HCT116 (cell line): ENCODE measurements around the gene SAMHD1. TPM values are rescaled to one million over a fixed set of nuclear protein-coding genes. Genes with fewer than 3 reads are reported as not detected.

ENCODE experiments used
- ATAC-seq: fragments of 200-7000 bp; cut with Tn5 transposase; 2 replicates; pipeline ENCODE4 v1.9.1; 2020; ENCODE audit warnings: mild to moderate bottlenecking, moderate library complexity
- BruUV-seq: library from RNA; stranded (reverse); fragments of 400-500 nt; replicated peaks from 2 replicates; lab custom pipeline; 2021; lab: Mats Ljungman, UMichigan
- CTCF ChIA-PET: fragments of 300-600 bp; sonication (Branson Sonifier 250); formaldehyde crosslinking; loops from one replicate; lab custom pipeline; 2021; ENCODE audit warnings: antibody characterized with exemption; lab: Charles Lee
- POLR2A ChIA-PET: fragments of 300-600, 350-600 bp; sonication (Branson Sonifier 250); formaldehyde crosslinking; loops from one replicate; lab custom pipeline; 2021; ENCODE audit warnings: antibody characterized with exemption; lab: Charles Lee
- RAD21 ChIA-PET, 2 experiments: fragments of 300-600 bp; sonication (Branson Sonifier 250); formaldehyde crosslinking; loops; one replicate each; lab custom pipeline; 2023; ENCODE audit warnings: low total read pairs in 2 of 2; ENCODE audit not compliant: uncharacterized antibody in 2 of 2, unreplicated experiment in 2 of 2, low non-redundant PET in 1 of 2; lab: Charles Lee
- DNase-seq: peaks from one replicate; pipeline ENCODE4 v3.0.0-alpha.2; 2010; ENCODE audit warnings: low read depth, low spot score
- H2AFZ ChIP-seq: fragments of 200-600 bp; shearing (Covaris generic), sonication (generic); 2 replicates; pipeline ENCODE4 v1.6.1; 2017; ENCODE audit warnings: low read depth, mixed run types, mixed read lengths, antibody characterized with exemption, low read length; ENCODE audit not compliant: poor library complexity, severe bottlenecking
- H3K27ac ChIP-seq: 2 replicates; pipeline ENCODE4 v1.5.1; 2012; ENCODE audit warnings: low read depth, low read length
- H3K27me3 ChIP-seq: fragments of 200-600 bp; sonication (generic); 2 replicates; pipeline ENCODE4 v1.6.1; 2016; ENCODE audit warnings: mixed run types, low read length, mixed read lengths; ENCODE audit not compliant: insufficient read depth
- H3K36me3 ChIP-seq, 2 experiments: fragments of 200-500 bp in 1 of 2; fragments of 200-600 bp in 1 of 2; sonication (Bioruptor generic) in 1 of 2; sonication (generic) in 1 of 2; 2 replicates each; pipeline versions ENCODE4 v1.5.1 to v1.6.1; 2014 to 2016; ENCODE audit warnings: low read length in 2 of 2, inconsistent platforms in 1 of 2, mixed read lengths in 1 of 2, mixed run types in 1 of 2; ENCODE audit not compliant: insufficient read depth in 2 of 2, control insufficient read depth in 1 of 2
- H3K4me1 ChIP-seq, 2 experiments: fragments of 200-600 bp in 1 of 2; sonication (generic) in 1 of 2; 2 replicates each; pipeline versions ENCODE4 v1.5.1 to v1.6.1; 2012 to 2017; ENCODE audit warnings: low read length in 2 of 2, inconsistent platforms in 1 of 2, mild to moderate bottlenecking in 1 of 2, mixed read lengths in 1 of 2, mixed run types in 1 of 2, moderate library complexity in 1 of 2; ENCODE audit not compliant: insufficient read depth in 2 of 2, control insufficient read depth in 1 of 2
- H3K4me2 ChIP-seq: fragments of 200-600 bp; sonication (generic); 2 replicates; pipeline ENCODE4 v1.6.1; 2017; ENCODE audit warnings: mixed run types, low read length, mixed read lengths
- H3K4me3 ChIP-seq, 2 experiments: fragments of 200-600 bp in 1 of 2; sonication (generic) in 1 of 2; replicated peaks in 1 of 2; 2 replicates each; pipeline ENCODE4 v1.5.1; 2011 to 2016; ENCODE audit warnings: low read length in 2 of 2, control low read depth in 1 of 2, low read depth in 1 of 2, mild to moderate bottlenecking in 1 of 2, mixed read lengths in 1 of 2, mixed run types in 1 of 2
- H3K79me2 ChIP-seq: fragments of 200-600 bp; sonication (generic); 2 replicates; pipeline ENCODE4 v1.6.1; 2017; ENCODE audit warnings: mild to moderate bottlenecking, mixed run types, low read length, moderate library complexity, mixed read lengths; ENCODE audit not compliant: insufficient read depth
- H3K9ac ChIP-seq: fragments of 200-600 bp; sonication (generic); 2 replicates; pipeline ENCODE4 v1.6.1; 2016; ENCODE audit warnings: low read length, mixed read lengths
- H3K9me2 ChIP-seq: fragments of 200-600 bp; sonication (generic), shearing (Covaris generic); 2 replicates; pipeline ENCODE4 v1.6.1; 2017; ENCODE audit warnings: mixed run types, mild to moderate bottlenecking, moderate library complexity; ENCODE audit not compliant: insufficient read depth
- H3K9me3 ChIP-seq, 2 experiments: fragments of 200-500 bp in 1 of 2; fragments of 200-600 bp in 1 of 2; sonication (Bioruptor generic) in 1 of 2; sonication (generic) in 1 of 2; 2 replicates each; pipeline ENCODE4 v1.6.1; 2014 to 2017; ENCODE audit warnings: low read length in 2 of 2, mixed read lengths in 2 of 2, inconsistent platforms in 1 of 2, low read depth in 1 of 2, mild to moderate bottlenecking in 1 of 2, mixed run types in 1 of 2, moderate library complexity in 1 of 2; ENCODE audit not compliant: control insufficient read depth in 1 of 2, insufficient read depth in 1 of 2
- H4K20me1 ChIP-seq: fragments of 200-600 bp; sonication (generic), shearing (Covaris generic); 2 replicates; pipeline ENCODE4 v1.6.1; 2017; ENCODE audit warnings: mixed run types, mild to moderate bottlenecking, moderate library complexity; ENCODE audit not compliant: insufficient read depth
- ATF3 ChIP-seq: IDR thresholded peaks from 2 replicates; pipeline ENCODE4 v1.6.1; 2012
- CBX3 ChIP-seq: IDR thresholded peaks from 2 replicates; pipeline ENCODE4 v1.6.1; 2012; ENCODE audit warnings: low read depth
- CEBPB ChIP-seq: IDR thresholded peaks from 2 replicates; pipeline ENCODE4 v1.6.1; 2012; ENCODE audit warnings: low read depth
- CTCF ChIP-seq, 3 experiments: fragments of 200-600 bp in 1 of 3; sonication (generic) in 1 of 3; IDR thresholded peaks in 2 of 3; conservative IDR thresholded peaks in 1 of 3; 2 replicates each; pipeline ENCODE4 v1.5.1; 2012 to 2017; ENCODE audit warnings: low read depth in 2 of 3, low read length in 2 of 3, antibody characterized with exemption in 1 of 3, borderline replicate concordance in 1 of 3, control low read depth in 1 of 3, mild to moderate bottlenecking in 1 of 3, mixed read lengths in 1 of 3, mixed run types in 1 of 3, moderate library complexity in 1 of 3; ENCODE audit not compliant: insufficient read depth in 1 of 3
- ELF1 ChIP-seq: IDR thresholded peaks from 2 replicates; pipeline ENCODE4 v1.6.1; 2012; ENCODE audit warnings: low read depth, borderline replicate concordance
- EZH2phosphoT487 ChIP-seq: fragments of 200-600 bp; IDR thresholded peaks from 2 replicates; pipeline ENCODE4 v1.6.1; 2018; ENCODE audit warnings: antibody characterized with exemption, borderline replicate concordance
- JUND ChIP-seq: IDR thresholded peaks from 2 replicates; pipeline ENCODE4 v1.6.1; 2012
- POLR2A ChIP-seq: IDR thresholded peaks from 2 replicates; pipeline ENCODE4 v1.7.0; 2011; ENCODE audit warnings: borderline replicate concordance; ENCODE audit not compliant: insufficient read depth, insufficient read length; ENCODE audit errors: extremely low read depth
- RAD21 ChIP-seq: IDR thresholded peaks from 2 replicates; pipeline ENCODE4 v1.6.1; 2012; ENCODE audit warnings: low read depth, mild to moderate bottlenecking
- SIN3A ChIP-seq: IDR thresholded peaks from 2 replicates; pipeline ENCODE4 v1.6.1; 2012; ENCODE audit warnings: low read depth
- SP1 ChIP-seq: IDR thresholded peaks from 2 replicates; pipeline ENCODE4 v1.6.1; 2012; ENCODE audit warnings: low read depth
- SRF ChIP-seq: IDR thresholded peaks from 2 replicates; pipeline ENCODE4 v1.6.1; 2012; ENCODE audit warnings: low read depth
- TCF7L2 ChIP-seq: IDR thresholded peaks from 2 replicates; pipeline ENCODE4 v1.7.0; 2011; ENCODE audit warnings: borderline replicate concordance, inconsistent platforms; ENCODE audit not compliant: insufficient read depth, insufficient read length; ENCODE audit errors: extremely low read depth
- YY1 ChIP-seq: IDR thresholded peaks from 2 replicates; pipeline ENCODE4 v1.6.1; 2011; ENCODE audit warnings: low read length, low read depth, moderate library complexity, mild to moderate bottlenecking; ENCODE audit not compliant: insufficient replicate concordance; ENCODE audit errors: extremely low read depth
- ZFX ChIP-seq: fragments of 450-650 bp; IDR thresholded peaks from 2 replicates; pipeline ENCODE4 v1.6.1; 2017
- ZNF274 ChIP-seq: fragments of 200-500 bp; sonication (Bioruptor generic); IDR thresholded peaks from 2 replicates; pipeline ENCODE4 v1.6.1; 2014; ENCODE audit warnings: mild to moderate bottlenecking, low read depth, low read length, inconsistent platforms
- intact Hi-C: fragments of 100-400 bp; cut with micrococcal nuclease; formaldehyde crosslinking; loops from 2 replicates; pipeline ENCODE4 v1.10.0; 2022
- total RNA-seq: library from RNA; stranded (reverse); gene quantifications from one replicate; pipeline ENCODE4 v1.2.1, GENCODE V29; 2021; ENCODE audit not compliant: unreplicated experiment
- TF ChIP-seq, protein P1 (sequence below): IDR thresholded peaks from 2 replicates; pipeline ENCODE4 v1.6.1; 2011; ENCODE audit warnings: mild to moderate bottlenecking, low read length, moderate library complexity; ENCODE audit not compliant: insufficient replicate concordance; ENCODE audit errors: extremely low read depth

The SAMHD1 gene
- total RNA-seq, 1 experiment from 2014 or later: 21.4 TPM

- no peak for DNase-seq
- Histone ChIP-seq H3K4me1 (peaks cover 16 to 31% of the 10 kb centered on the region in 2 experiments), H3K4me2 (no peak overlapping the region), H3K27me3 (no peaks in the 10 kb centered on the region)
- no peak for TF ChIP-seq RAD21
- TF ChIP-seq SP1: no peak
- no peak for TF ChIP-seq CEBPB
- TF ChIP-seq ZNF274: no peak
- TF ChIP-seq ZFX: no peak
- TF ChIP-seq SRF: no peak
- TF ChIP-seq ELF1: no peak
- TF ChIP-seq JUND: no peak
- TF ChIP-seq POLR2A: no peak
- TF ChIP-seq, all 23 proteins: peak for 0
- POLR2A ChIA-PET: no interaction called here
- RAD21 ChIA-PET: no interaction called here
- BruUV-seq: no TSS peak
- no peaks in the 10 kb centered on the region for H3K9me2 ChIP-seq
- H3K27ac ChIP-seq: no peak overlapping the region
- no peaks in the 10 kb centered on the region for H3K36me3 ChIP-seq
- no peak overlapping the region for H3K4me3 ChIP-seq
- H4K20me1 ChIP-seq: no peaks in the 10 kb centered on the region
- H2AFZ ChIP-seq: no peak overlapping the region
- peaks cover 12% of the 10 kb centered on the region; the same call in 1 of the 2 replicates for H3K79me2 ChIP-seq
- intact Hi-C loops: no loop called here
- no peak for ATAC-seq
- CTCF ChIA-PET: no interaction called here
- no peaks in the 10 kb centered on the region for H3K9me3 ChIP-seq
- H3K9ac ChIP-seq: no peak overlapping the region
Observed at GRCh38 chr20:36865861-36866149, 85.7 kb downstream of the SAMHD1 start.

DNA sequence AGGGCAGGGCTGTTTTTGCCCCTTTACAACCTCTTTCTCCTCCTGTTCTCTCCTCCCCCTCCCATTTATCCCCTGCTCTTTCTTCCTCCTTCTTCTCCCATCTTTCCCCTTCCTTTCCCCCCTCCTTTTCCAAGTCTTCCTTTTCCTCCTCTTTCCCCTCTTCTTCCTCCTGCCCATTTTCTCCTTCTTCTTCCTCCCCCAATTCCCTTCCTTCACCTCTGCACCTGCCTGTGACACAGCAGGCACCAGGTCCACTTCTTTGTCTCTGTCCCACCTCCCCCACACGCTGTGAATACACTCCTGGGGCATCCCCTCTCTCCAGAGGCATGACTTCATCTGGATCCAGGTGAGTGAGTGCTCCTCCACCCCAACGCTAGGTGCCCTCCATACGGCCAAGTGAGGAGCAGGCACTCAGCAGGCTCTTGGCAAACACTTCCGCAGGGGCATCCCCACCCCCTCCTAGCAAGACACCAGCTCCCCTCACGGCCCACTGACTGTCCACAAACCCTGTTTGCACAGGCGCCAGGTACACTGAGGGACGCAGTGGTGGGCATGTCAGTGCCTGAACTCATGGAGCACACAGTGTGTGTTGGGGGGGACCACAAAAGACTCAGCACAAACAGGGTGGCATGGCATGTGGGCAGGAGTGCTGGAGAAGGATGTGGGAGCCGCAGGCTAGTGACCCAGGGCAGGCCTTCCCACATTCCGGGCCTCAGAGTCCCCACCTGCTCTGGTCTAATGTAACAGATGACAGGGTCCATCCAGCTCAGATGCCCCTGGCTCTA is 86.2 kb downstream of the SAMHD1 start:
- DNase-seq (no peak), ATAC-seq (no peak)
- ChIA-PET RAD21 (no interaction called here), CTCF (interaction anchor here (1.1 to 2.0 kb wide), 2 partner anchors 21 to 29 kb away, joined by 3 to 9 read pairs; no protein-coding TSS in a partner anchor), POLR2A (no interaction called here)
- Histone ChIP-seq H3K36me3 (no peaks in the 10 kb centered on the region), H3K4me3 (peak overlapping the region; percentile 56 to 60; a peak in 3 of 4 replicates), H3K27ac (no peak overlapping the region), H3K4me2 (peak overlapping the region; percentile 85), H3K9me2 (no peaks in the 10 kb centered on the region), H2AFZ (peak overlapping the region; percentile 78), H4K20me1 (no peaks in the 10 kb centered on the region), H3K9ac (peak overlapping the region; percentile 53), H3K9me3 (no peaks in the 10 kb centered on the region), H3K4me1 (peaks cover 16 to 32% of the 10 kb centered on the region in 2 experiments), H3K27me3 (no peaks in the 10 kb centered on the region), H3K79me2 (peaks cover 17% of the 10 kb centered on the region; the same call in 1 of the 2 replicates)
- intact Hi-C loops: no loop called here
- BruUV-seq: no TSS peak
- TF ChIP-seq CTCF (IDR thresholded peaks at IDR 0.05 in 2 of 3, conservative IDR thresholded peaks at IDR 0.05 in 1 of 3; ENCODE audit: borderline replicate concordance in 1 of 3, insufficient read depth in 1 of 3, low read depth in 2 of 3, low read length in 2 of 3): no peak
- TF ChIP-seq TCF7L2: no peak
- no peak for TF ChIP-seq SRF
- no peak for TF ChIP-seq CEBPB
- TF ChIP-seq SP1: no peak
- TF ChIP-seq YY1: no peak
- no peak for TF ChIP-seq EZH2phosphoT487
- TF ChIP-seq SIN3A: no peak
- TF ChIP-seq ELF1: no peak
- no peak for TF ChIP-seq CBX3
- TF ChIP-seq, protein P1, sequence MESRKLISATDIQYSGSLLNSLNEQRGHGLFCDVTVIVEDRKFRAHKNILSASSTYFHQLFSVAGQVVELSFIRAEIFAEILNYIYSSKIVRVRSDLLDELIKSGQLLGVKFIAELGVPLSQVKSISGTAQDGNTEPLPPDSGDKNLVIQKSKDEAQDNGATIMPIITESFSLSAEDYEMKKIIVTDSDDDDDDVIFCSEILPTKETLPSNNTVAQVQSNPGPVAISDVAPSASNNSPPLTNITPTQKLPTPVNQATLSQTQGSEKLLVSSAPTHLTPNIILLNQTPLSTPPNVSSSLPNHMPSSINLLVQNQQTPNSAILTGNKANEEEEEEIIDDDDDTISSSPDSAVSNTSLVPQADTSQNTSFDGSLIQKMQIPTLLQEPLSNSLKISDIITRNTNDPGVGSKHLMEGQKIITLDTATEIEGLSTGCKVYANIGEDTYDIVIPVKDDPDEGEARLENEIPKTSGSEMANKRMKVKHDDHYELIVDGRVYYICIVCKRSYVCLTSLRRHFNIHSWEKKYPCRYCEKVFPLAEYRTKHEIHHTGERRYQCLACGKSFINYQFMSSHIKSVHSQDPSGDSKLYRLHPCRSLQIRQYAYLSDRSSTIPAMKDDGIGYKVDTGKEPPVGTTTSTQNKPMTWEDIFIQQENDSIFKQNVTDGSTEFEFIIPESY: no peak
- TF ChIP-seq ATF3: no peak
